GM19455 (cell line): ENCODE measurements around the gene CHCHD3.

Experiments
- ATAC-seq: cut with Tn5 transposase; IDR thresholded peaks from one replicate; pipeline ENCODE4 v1.9.1; 2021; ENCODE audit not compliant: unreplicated experiment

The CHCHD3 gene

DNA sequence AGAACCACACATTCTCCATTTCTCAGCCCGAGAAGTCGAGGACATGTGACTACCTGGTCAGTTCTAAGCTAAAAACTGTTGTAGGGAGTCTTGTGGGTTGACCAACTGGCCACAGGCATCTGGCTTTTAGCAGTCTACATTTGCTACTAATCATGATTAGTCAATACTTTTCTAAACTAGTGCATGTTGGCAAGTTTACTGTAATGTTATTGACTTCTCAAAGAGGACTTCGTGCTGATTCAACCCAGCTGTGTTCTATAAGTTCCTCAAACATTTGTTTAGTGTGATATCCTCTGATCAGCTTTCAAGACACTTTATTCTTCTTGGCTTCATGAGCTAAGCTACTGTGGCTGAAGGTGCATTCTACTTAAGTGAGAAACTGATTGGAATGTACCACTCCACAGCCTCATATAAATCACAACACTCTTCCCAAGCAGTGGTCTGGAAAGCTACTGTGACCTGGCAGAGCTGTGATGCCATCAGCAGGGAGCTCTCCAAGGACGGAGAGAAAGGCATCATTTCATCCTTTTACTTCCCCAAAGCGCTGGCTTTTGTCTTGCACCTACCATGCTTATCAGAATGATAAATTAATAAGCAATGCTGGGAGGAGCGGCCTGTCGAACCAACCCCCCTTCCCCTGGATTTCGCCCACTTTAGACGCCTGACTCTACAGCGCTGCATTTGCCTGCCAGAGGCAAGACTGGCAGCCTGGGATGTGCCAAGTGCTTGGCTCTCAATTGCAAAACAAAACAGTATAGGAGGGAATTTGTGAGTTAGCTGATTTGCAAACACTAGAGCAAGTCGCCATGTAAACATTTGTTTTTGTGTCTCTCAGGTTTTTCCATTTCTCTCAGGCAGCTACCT lies 298.9 kb downstream of the CHCHD3 start:
- ATAC-seq: no peak

GRCh38 chr7:132780822-132781221 lies 301.1 kb downstream of the CHCHD3 start:
- no peak for ATAC-seq

DNA sequence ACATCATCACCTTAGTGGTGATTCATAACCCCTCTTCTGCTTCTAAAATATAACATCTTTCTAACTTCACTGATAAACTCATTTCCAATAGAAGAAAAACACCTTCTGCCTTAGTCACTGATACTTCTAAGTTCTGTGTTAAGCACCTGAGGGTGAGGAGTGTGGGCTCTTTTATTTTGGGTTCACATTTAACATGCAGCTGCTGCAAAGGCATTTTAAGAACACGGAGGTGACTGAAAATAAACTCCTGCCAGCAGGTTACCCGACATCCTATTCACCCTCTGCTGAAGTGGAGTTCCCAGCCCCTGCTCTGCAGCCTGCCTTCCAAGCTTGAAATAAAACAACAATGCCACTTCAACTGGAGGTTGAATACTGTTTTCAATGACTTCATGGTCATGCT lies 302.7 kb downstream of the CHCHD3 start:
- ATAC-seq: no peak

DNA sequence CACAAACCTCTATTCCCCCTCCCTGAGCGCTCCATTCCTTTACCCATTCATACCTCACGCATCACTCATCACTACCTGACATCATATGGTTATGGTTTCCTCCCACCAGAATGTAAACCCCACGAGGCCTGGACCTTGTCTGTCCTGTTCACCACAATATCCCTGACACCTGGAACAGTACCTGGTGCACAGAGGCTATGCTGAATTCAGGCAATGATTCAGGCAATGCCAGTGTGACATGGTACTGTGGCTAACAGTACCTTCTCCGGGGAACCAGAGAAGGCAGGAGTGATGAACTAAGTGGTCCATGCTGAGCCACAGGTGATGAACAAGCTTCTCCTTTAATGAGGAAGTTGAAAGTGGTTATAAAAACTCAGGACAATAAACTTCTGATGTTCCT lies 303.1 kb downstream of the CHCHD3 start:
- ATAC-seq: no peak

GRCh38 chr7:132777956-132778355 lies 303.9 kb downstream of the CHCHD3 start:
- no peak for ATAC-seq

GRCh38 chr7:132777414-132777813 lies 304.5 kb downstream of the CHCHD3 start:
- no peak for ATAC-seq

GRCh38 chr7:132776048-132776620 lies 305.8 kb downstream of the CHCHD3 start:
- no peak for ATAC-seq

DNA sequence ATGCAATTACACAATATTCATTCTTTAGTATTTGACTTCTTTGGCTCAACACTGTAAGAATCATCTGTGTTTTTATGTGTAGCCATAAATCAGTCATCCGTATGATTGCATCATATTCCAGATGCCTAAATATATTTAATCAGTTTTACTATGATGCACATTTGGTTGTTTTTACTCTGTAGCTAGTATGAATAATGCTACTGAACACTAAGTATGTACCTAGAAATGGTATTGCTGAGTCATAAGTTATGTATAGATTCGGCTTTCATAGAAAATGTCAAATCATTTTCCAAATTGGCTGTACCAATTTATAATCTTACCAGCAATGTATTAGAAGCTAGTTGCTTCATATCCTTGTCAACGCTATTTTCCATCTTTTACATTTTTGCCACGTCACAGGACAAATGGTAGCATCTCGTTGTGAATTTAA lies 308.3 kb downstream of the CHCHD3 start:
- no peak for ATAC-seq

GRCh38 chr7:132771301-132771730 lies 310.6 kb downstream of the CHCHD3 start:
- no peak for ATAC-seq

- ATAC-seq: no peak
Measured at GRCh38 chr7:132770055-132770454, 311.8 kb downstream of the CHCHD3 start.

- ATAC-seq: no peak
Measured at GRCh38 chr7:132769280-132769679, 312.6 kb downstream of the CHCHD3 start.

DNA sequence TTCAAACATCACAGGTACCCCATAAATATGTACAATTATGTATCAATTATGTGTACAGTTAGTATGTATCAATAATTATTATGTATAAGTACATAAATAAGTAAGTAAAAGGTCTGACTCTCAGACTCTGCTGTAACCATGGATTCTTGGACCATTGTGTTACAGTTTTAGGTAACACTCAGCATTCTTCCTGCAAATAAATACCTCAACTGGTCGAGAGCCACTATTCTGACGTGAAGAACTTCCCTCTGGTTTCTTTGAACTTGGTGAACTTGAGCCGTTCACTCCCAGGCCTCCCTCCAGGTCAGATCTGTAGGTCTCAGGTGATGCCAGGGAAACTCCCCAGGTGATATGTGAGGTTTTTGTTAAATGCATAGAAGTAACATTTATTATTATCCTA lies 313.8 kb downstream of the CHCHD3 start:
- no peak for ATAC-seq

- no peak for ATAC-seq
Measured at GRCh38 chr7:132767378-132767777, 314.5 kb downstream of the CHCHD3 start.

- ATAC-seq: no peak
Measured at GRCh38 chr7:132766660-132767059, 315.2 kb downstream of the CHCHD3 start.

DNA sequence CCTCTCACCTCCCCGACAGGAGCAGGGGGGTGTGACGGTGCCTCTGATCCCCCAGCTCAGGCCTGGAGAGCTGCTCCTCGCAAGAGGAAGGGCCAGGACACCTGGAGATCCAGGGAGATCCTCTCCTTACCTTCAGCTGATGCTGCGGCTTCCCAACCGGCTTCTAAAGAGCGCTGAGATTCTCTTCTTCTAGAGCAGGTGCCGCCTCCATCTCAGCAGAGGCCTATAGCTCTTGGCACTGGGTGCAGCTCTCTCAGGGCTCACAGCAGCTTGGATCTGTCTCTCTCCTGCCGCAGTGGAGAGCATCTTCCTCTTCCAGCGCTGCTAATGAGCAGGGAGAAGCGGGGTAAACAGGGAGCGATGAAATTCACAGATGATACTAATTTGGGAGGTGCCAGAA lies 316.0 kb downstream of the CHCHD3 start:
- ATAC-seq: no peak

GRCh38 chr7:132764762-132765161 lies 317.1 kb downstream of the CHCHD3 start:
- ATAC-seq: no peak

GRCh38 chr7:132760866-132761265 lies 321.0 kb downstream of the CHCHD3 start:
- ATAC-seq: no peak

DNA sequence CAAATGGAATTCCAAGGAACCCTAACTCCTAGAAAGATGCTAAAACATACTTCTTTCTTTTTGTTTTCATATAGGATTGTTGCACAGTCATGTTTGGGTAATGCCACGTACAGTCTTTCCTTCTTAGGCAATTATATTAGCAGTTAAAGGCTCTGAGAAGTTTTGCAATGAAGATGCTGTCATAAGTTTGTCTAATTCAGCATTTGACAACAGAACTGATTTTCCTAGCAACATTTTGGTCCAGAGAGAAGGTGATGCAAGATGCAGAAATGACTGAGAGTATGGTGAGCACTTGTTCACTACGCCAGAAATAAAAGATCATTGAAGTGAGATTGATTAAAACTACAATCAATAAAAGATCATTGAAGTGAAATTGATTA lies 321.7 kb downstream of the CHCHD3 start:
- ATAC-seq: no peak

DNA sequence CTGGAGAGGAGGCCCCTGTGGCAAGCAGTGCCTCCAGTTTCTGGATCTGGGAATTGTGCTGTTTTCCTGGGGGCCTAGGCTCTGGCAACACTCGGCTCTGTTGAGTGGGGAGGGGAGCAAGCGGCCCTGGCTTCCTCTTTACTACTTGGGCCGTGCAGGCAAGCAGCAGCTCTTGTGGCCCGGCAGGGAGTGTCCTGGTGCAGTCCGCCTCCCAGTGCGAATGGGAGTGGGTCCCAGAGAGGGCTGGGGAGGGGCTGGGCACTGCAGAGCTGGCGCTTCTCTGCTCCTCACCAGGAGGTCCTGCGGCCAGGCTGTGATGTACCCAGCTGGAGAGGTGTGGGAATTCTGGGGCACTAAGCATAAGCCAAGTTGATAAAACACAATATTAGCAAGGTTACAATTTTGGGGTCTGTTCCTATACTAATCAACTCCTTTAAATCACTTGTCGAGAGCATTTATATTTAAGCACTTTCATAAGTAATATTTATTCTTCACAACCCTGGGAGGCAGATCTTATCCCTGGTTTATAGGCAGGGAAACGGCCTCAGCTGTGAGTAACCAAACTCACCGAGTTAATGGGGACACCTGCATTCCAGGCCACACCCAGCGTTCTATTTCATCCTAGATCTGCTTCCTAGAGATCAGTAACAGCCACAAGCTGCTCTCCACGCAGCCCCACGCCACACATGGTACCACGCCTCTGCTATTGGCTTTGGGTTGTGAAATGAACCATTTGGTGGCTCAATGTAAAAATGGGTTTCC lies 322.2 kb downstream of the CHCHD3 start:
- no peak for ATAC-seq

- no peak for ATAC-seq
Measured at GRCh38 chr7:132758986-132759385, 322.9 kb downstream of the CHCHD3 start.

DNA sequence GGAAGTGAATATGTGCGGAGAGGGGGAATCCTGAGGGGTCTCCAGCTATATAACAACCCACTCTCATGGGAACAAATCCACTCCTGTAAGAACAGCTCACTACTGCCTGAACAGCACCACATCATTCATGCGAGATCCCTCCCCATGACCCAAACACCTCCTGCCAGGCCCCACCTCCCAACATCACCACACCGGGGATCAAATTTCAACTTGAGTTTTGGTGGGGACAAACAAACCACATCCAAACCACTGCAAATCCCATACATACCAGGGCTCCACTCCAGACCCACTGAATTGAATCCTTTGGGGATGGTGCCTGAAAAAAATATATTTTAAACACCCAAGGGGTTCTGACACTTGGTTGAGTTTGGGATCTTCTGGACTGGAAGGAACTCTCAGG lies 324.1 kb downstream of the CHCHD3 start:
- ATAC-seq: no peak

- no peak for ATAC-seq
Measured at GRCh38 chr7:132756484-132756990, 325.4 kb downstream of the CHCHD3 start.
